Epithelial cell of prostate (primary cell): ENCODE measurements around the gene ATP8B4.

ENCODE experiments used
- DNase-seq: peaks from one replicate; pipeline ENCODE4 v3.0.0-alpha.2; 2011; ENCODE audit warnings: low read depth, low spot score
- H3K27ac ChIP-seq: fragments of 450-650 bp; 2 replicates; pipeline ENCODE4 v1.5.1; 2017; ENCODE audit warnings: mild to moderate bottlenecking

ATP8B4 gene

GRCh38 chr15:49842031-49842730 is 276.9 kb downstream of the ATP8B4 start:
- no peak overlapping the region for H3K27ac ChIP-seq
- no peak for DNase-seq

GRCh38 chr15:49832511-49832910 is 286.5 kb downstream of the ATP8B4 start:
- DNase-seq = no peak
- H3K27ac ChIP-seq = no peak overlapping the region

GRCh38 chr15:49831206-49831965 is 287.6 kb downstream of the ATP8B4 start:
- H3K27ac ChIP-seq = no peak overlapping the region
- DNase-seq = no peak

GRCh38 chr15:49830391-49830790 is 288.6 kb downstream of the ATP8B4 start:
- no peak for DNase-seq
- no peak overlapping the region for H3K27ac ChIP-seq

- no peak overlapping the region for H3K27ac ChIP-seq
- DNase-seq = no peak
These were observed 291.7 kb downstream of the ATP8B4 start for GRCh38 chr15:49827311-49827710.

- H3K27ac ChIP-seq = no peak overlapping the region
These were observed 292.3 kb downstream of the ATP8B4 start for GRCh38 chr15:49826640-49827234.

DNA sequence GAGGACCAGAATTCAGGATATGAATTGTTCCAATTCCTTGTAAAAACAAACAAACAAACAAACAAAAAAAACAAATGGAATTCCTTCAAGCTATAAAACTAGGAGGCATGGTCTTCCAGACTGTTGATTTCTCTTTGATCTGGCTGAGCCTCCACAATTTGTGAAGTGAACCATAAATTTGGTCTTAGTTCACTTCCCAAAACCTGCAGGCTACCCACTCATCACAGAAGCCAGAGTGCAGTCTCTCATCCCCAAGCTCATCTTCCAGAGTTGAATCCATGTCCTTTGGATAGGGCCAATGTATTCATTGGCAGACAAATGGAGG is 294.3 kb downstream of the ATP8B4 start:
- H3K27ac ChIP-seq = no peak overlapping the region
- no peak for DNase-seq

More at GRCh38 chr15:49826640-49827234, 292.3 kb downstream of the ATP8B4 start:
- DNase-seq = no peak

DNA sequence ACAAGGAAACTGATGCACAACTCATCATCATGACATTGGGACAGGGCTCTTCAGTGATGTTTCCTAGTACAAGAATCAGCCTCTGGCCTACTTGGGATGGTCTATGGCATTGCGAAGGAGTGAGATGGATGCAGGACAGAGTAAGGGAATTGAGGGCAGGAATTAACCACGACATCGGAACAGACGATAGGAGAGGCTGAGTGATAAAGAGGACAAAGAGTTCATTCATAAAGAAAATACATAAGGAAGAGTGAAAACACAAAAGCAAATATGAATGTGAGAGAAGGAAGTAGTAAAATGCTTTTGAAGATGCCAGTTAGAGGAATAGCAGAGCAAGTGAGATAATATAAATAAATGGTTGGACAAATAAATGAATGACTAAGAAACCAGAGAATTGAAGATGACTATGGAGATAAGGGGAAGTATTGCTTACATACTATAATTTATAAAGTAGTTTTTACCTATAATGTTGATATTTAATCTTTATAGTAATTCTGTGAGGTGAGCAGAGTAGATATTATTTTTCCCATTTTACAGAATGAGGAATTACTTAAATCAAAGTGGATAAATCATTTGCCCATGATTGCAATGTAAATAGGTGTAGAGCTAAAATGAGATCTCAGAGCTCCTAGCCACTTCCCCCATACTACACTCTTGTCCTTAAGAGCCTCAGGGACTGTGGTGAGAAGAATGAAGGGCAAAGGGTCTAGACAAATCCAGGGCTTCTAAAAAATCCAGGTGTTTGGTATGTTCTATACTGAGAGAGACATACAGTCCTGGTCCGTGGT is 294.9 kb downstream of the ATP8B4 start:
- DNase-seq = no peak
- no peak overlapping the region for H3K27ac ChIP-seq

DNA sequence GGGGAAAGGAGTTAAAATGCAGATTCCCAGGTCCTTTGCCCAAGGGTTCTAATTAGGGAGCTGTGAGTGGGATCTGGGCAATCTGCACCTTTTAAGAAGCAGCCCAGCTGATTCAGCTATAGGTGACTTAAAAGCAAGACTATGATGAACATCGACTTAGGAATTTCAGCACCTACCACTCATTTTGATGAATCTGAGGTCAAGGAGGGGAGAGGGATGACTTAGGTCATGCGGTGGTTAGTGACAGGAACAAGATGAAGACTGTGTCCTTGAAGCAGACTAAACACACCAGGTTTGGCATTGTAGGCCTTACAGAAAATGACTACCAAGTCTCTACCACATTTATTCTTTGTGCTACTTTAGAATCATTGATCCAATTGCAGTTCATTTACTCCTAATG is 301.9 kb downstream of the ATP8B4 start:
- H3K27ac ChIP-seq = no peak overlapping the region
- no peak for DNase-seq

GRCh38 chr15:49815950-49816349 is 303.1 kb downstream of the ATP8B4 start:
- no peak overlapping the region for H3K27ac ChIP-seq
- no peak for DNase-seq

- H3K27ac ChIP-seq = no peak overlapping the region
- no peak for DNase-seq
These were observed 303.5 kb downstream of the ATP8B4 start for GRCh38 chr15:49815526-49815925.

GRCh38 chr15:49814709-49815108 is 304.3 kb downstream of the ATP8B4 start:
- no peak for DNase-seq
- no peak overlapping the region for H3K27ac ChIP-seq

DNA sequence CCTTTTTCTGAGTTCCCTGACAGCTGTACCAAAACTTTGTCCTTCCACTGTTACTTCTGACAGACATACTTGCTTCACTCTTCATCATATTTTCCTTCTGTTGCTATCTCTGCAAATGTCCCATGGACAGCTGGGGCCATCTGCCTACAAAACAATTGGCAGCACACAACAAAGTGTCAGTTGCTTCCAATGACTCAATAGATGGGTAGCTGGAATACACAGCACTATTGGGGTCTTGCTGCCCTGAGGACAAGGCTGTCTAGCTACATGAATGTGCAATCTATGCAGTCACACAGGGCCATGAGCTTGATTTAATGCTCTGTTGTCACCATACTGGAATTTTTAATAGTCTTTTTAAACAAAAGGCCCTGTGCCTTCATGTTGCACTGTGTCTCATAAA is 305.4 kb downstream of the ATP8B4 start:
- H3K27ac ChIP-seq = no peak overlapping the region
- no peak for DNase-seq

- no peak overlapping the region for H3K27ac ChIP-seq
- DNase-seq = no peak
These were observed 308.3 kb downstream of the ATP8B4 start for GRCh38 chr15:49810720-49811119.

- no peak overlapping the region for H3K27ac ChIP-seq
- DNase-seq = no peak
These were observed 309.0 kb downstream of the ATP8B4 start for GRCh38 chr15:49809894-49810609.

DNA sequence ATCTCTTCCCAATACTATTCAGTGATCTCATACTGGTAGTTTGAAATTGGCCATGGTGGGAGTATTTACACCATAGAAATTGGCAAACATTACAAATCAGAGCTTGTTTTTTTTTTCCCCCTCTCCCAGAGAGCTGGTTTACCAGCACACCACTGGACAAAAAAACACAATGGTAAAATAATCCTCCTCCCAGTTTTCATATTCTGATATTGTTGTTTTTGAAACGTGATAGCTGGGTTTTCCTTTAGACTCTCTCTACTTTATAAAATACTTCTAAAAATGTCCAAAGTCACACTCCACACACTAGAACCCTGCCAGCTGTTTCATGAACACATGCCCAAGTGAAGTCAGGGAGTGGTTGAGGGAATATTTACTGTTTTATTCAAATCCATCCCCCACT is 310.7 kb downstream of the ATP8B4 start:
- H3K27ac ChIP-seq = no peak overlapping the region
- DNase-seq = no peak
